Natural killer cell (primary cell): ENCODE results near the gene LYPD6. TPM values are rescaled to one million over a fixed set of nuclear protein-coding genes. Genes with fewer than 3 reads are reported as not detected.
"Not testable (repeated sequence)": the region's sequence is repeated elsewhere in the genome, so short reads cannot be mapped to it uniquely, and the experiment has no call there.

Experiments used
- ATAC-seq, 3 donors: fragments of 150-1000 bp in 2 of 3; fragments of 200-7000 bp in 1 of 3; cut with Tn5 transposase; 1 replicate in 1 of 3; 2 replicates in 2 of 3; pipeline ENCODE4 v1.10.0; 2021; ENCODE audit warnings: mild to moderate bottlenecking in 2 of 3, moderate library complexity in 2 of 3
- DNase-seq, 2 donors: peaks; one replicate each; pipeline versions ENCODE4 v3.0.0 to v3.0.0-alpha.2; 2013 to 2021; ENCODE audit warnings: mixed read lengths in 1 of 2
- H3K27ac ChIP-seq: one replicate; pipeline ENCODE4 v1.5.1; 2013; ENCODE audit warnings: mild to moderate bottlenecking, low read length
- H3K27me3 ChIP-seq: one replicate; pipeline ENCODE4 v1.6.1; 2013; ENCODE audit warnings: low read length; ENCODE audit not compliant: control insufficient read depth, insufficient read depth
- H3K36me3 ChIP-seq: one replicate; pipeline ENCODE4 v1.6.1; 2013; ENCODE audit warnings: low read length; ENCODE audit not compliant: control insufficient read depth, insufficient read depth
- H3K4me1 ChIP-seq: one replicate; pipeline ENCODE4 v1.6.1; 2013; ENCODE audit warnings: low read length; ENCODE audit not compliant: control insufficient read depth, insufficient read depth
- H3K4me3 ChIP-seq: one replicate; pipeline ENCODE4 v1.5.1; 2013; ENCODE audit warnings: low read length
- H3K9me3 ChIP-seq: one replicate; pipeline ENCODE4 v1.6.1; 2013; ENCODE audit warnings: low read length; ENCODE audit not compliant: control insufficient read depth, insufficient read depth
- H3K27ac Mint-ChIP-seq, 2 donors: one replicate each; pipeline ENCODE4 v1.8.0; 2022; ENCODE audit warnings: mild to moderate bottlenecking in 2 of 2, mixed read lengths in 2 of 2, moderate library complexity in 1 of 2
- H3K27me3 Mint-ChIP-seq, 2 donors: one replicate each; pipeline ENCODE4 v1.8.0; 2022; ENCODE audit warnings: low read depth in 2 of 2, mixed read lengths in 2 of 2
- H3K36me3 Mint-ChIP-seq: one replicate; pipeline ENCODE4 v1.8.0; 2022; ENCODE audit warnings: mixed read lengths
- H3K4me1 Mint-ChIP-seq, 2 donors: one replicate each; pipeline ENCODE4 v1.8.0; 2022; ENCODE audit warnings: mixed read lengths in 2 of 2
- H3K4me3 Mint-ChIP-seq: one replicate; pipeline ENCODE4 v1.8.0; 2022; ENCODE audit warnings: mild to moderate bottlenecking, moderate library complexity, mixed read lengths
- H3K9me3 Mint-ChIP-seq, 2 donors: one replicate each; pipeline ENCODE4 v1.8.0; 2022; ENCODE audit warnings: mixed read lengths in 2 of 2
- WGBS: methylation state at CpG from one replicate; pipeline ENCODE4 v1.1.7; 2013; ENCODE audit warnings: missing lambda C conversion rate; ENCODE audit not compliant: insufficient coverage; 5-methylcytosine and 5-hydroxymethylcytosine counted together
- intact Hi-C: fragments of 100-400 bp; cut with micrococcal nuclease; formaldehyde crosslinking; loops from one replicate; pipeline ENCODE4 v1.14.2; 2022
- total RNA-seq, 4 donors: library from RNA; stranded (reverse); fragments of 120-200 nt in 1 of 4; gene quantifications; one replicate each; pipeline versions ENCODE4 v1.2.3 to v1.2.4, GENCODE V29; 2013 to 2022
- TF ChIP-seq, protein P1 (sequence below): fragments of 200-600 bp; IDR thresholded peaks from one replicate; pipeline ENCODE4 v1.8.0; 2022; ENCODE audit warnings: antibody characterized with exemption

The LYPD6 gene
- total RNA-seq, 3 donors from 2014 or later (not counting 1 experiment from before 2014, with no cell fraction given), result not detected

- H3K27me3 Mint-ChIP-seq, result peaks cover 0 to 7% of the 10 kb centered on the region in 2 donors
- no peaks in the 10 kb centered on the region for H3K9me3 Mint-ChIP-seq
- Histone ChIP-seq H3K9me3 (no peaks in the 10 kb centered on the region), H3K27ac (no peak overlapping the region), H3K27me3 (no peaks in the 10 kb centered on the region), H3K4me3 (no peak overlapping the region), H3K4me1 (no peaks in the 10 kb centered on the region), H3K36me3 (no peaks in the 10 kb centered on the region)
- no peak overlapping the region for H3K27ac Mint-ChIP-seq
- H3K4me3 Mint-ChIP-seq, result no peak overlapping the region
- no peak for DNase-seq
- no peaks in the 10 kb centered on the region for H3K4me1 Mint-ChIP-seq
- intact Hi-C loops, result no loop called here
- TF ChIP-seq, protein P1, sequence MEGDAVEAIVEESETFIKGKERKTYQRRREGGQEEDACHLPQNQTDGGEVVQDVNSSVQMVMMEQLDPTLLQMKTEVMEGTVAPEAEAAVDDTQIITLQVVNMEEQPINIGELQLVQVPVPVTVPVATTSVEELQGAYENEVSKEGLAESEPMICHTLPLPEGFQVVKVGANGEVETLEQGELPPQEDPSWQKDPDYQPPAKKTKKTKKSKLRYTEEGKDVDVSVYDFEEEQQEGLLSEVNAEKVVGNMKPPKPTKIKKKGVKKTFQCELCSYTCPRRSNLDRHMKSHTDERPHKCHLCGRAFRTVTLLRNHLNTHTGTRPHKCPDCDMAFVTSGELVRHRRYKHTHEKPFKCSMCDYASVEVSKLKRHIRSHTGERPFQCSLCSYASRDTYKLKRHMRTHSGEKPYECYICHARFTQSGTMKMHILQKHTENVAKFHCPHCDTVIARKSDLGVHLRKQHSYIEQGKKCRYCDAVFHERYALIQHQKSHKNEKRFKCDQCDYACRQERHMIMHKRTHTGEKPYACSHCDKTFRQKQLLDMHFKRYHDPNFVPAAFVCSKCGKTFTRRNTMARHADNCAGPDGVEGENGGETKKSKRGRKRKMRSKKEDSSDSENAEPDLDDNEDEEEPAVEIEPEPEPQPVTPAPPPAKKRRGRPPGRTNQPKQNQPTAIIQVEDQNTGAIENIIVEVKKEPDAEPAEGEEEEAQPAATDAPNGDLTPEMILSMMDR, result no peak
- WGBS, result 73% methylated on average over 1 of the region's 1 CpG
- no peaks in the 10 kb centered on the region for H3K36me3 Mint-ChIP-seq
- no peak for ATAC-seq
These were observed 18.3 kb upstream of the LYPD6 start for GRCh38 chr2:149312039-149312438.

- TF ChIP-seq, protein P1, result no peak
- H3K36me3 Mint-ChIP-seq, result no peaks in the 10 kb centered on the region
- peaks cover 2% of the 10 kb centered on the region in 2 donors for H3K9me3 Mint-ChIP-seq
- intact Hi-C loops, result no loop called here
- H3K36me3 ChIP-seq, result no peaks in the 10 kb centered on the region
- no peak overlapping the region for H3K4me3 Mint-ChIP-seq
- no peaks in the 10 kb centered on the region for H3K9me3 ChIP-seq
- H3K4me1 ChIP-seq, result no peaks in the 10 kb centered on the region
- peaks cover 0 to 7% of the 10 kb centered on the region in 2 donors for H3K27me3 Mint-ChIP-seq
- H3K27ac ChIP-seq, result no peak overlapping the region
- no peaks in the 10 kb centered on the region for H3K4me1 Mint-ChIP-seq
- H3K27ac Mint-ChIP-seq, result no peak overlapping the region
- 13% methylated on average over 7 of the region's 8 CpGs for WGBS
- peak in 1 of 3 donors; percentile 58 for ATAC-seq
- H3K4me3 ChIP-seq, result no peak overlapping the region
- DNase-seq, result peak in 1 of 2 donors; percentile 19
- H3K27me3 ChIP-seq, result no peaks in the 10 kb centered on the region
These were observed 16.8 kb upstream of the LYPD6 start for GRCh38 chr2:149313512-149313972.

DNA sequence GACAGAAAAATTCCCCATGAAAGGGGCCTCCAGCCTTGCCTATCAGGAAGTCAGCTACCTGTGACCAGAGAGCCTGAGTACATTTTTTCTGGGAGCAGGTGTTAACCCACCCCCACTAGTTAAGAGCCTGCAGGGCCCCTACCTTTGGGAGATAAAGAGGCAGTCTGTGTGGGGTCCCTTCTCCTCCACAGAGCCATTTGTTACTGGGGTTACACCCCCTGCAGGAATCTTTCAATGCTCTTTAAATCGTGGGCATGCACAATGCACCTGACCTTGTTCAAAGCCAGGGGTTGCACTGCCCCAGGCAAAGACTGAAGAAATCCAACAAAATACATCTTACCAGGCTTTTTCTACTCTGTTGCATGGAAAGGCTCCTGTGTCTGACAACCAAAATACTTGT, 15.7 kb upstream of the LYPD6 start:
- no peaks in the 10 kb centered on the region for H3K9me3 ChIP-seq
- Mint-ChIP-seq H3K9me3 (peaks cover 2% of the 10 kb centered on the region in 2 donors), H3K4me1 (no peaks in the 10 kb centered on the region), H3K27me3 (peaks cover 0 to 7% of the 10 kb centered on the region in 2 donors), H3K36me3 (no peaks in the 10 kb centered on the region), H3K4me3 (no peak overlapping the region), H3K27ac (no peak overlapping the region)
- H3K4me1 ChIP-seq, result no peaks in the 10 kb centered on the region
- H3K27me3 ChIP-seq, result no peaks in the 10 kb centered on the region
- DNase-seq, result no peak
- H3K4me3 ChIP-seq, result no peak overlapping the region
- no peak for ATAC-seq
- intact Hi-C loops, result no loop called here
- 63% methylated on average over 1 of the region's 1 CpG for WGBS
- H3K27ac ChIP-seq, result no peak overlapping the region
- TF ChIP-seq, protein P1, result no peak
- no peaks in the 10 kb centered on the region for H3K36me3 ChIP-seq

GRCh38 chr2:149315461-149315860, 14.9 kb upstream of the LYPD6 start:
- no peak overlapping the region for H3K27ac ChIP-seq
- intact Hi-C loops, result no loop called here
- no peak overlapping the region for H3K4me3 Mint-ChIP-seq
- TF ChIP-seq, protein P1, result no peak
- no peaks in the 10 kb centered on the region for H3K4me1 ChIP-seq
- ATAC-seq, result no peak
- WGBS, result 83% methylated on average over 2 of the region's 3 CpGs
- H3K36me3 ChIP-seq, result no peaks in the 10 kb centered on the region
- peaks cover 0 to 7% of the 10 kb centered on the region in 2 donors for H3K27me3 Mint-ChIP-seq
- no peaks in the 10 kb centered on the region for H3K4me1 Mint-ChIP-seq
- DNase-seq, result no peak
- no peak overlapping the region for H3K4me3 ChIP-seq
- H3K27ac Mint-ChIP-seq, result no peak overlapping the region
- peaks cover 2% of the 10 kb centered on the region in 2 donors for H3K9me3 Mint-ChIP-seq
- no peaks in the 10 kb centered on the region for H3K9me3 ChIP-seq
- H3K27me3 ChIP-seq, result no peaks in the 10 kb centered on the region
- H3K36me3 Mint-ChIP-seq, result no peaks in the 10 kb centered on the region

- H3K27me3 Mint-ChIP-seq, H3K9me3 ChIP-seq, intact Hi-C loops, H3K36me3 Mint-ChIP-seq, H3K27ac Mint-ChIP-seq, ATAC-seq, H3K4me1 Mint-ChIP-seq, H3K27me3 ChIP-seq, H3K36me3 ChIP-seq, H3K4me3 ChIP-seq, H3K9me3 Mint-ChIP-seq, H3K27ac ChIP-seq, DNase-seq, H3K4me3 Mint-ChIP-seq, H3K4me1 ChIP-seq: not testable (repeated sequence)
- WGBS, result no CpG with 5 or more reads among the region's 3 CpGs
These were observed 11.8 kb upstream of the LYPD6 start for GRCh38 chr2:149318566-149318965.
